Gastrocnemius medialis (tissue), 4 donors: Measurements from ENCODE around the gene EFCC1. TPM values are rescaled to one million over a fixed set of nuclear protein-coding genes. Genes with fewer than 3 reads are reported as not detected.

ENCODE experiments used
- ATAC-seq, 2 donors: fragments of 150-250 bp; one replicate each; pipeline ENCODE4 v1.9.1; 2016
- DNase-seq, 2 donors: peaks; one replicate each; pipeline ENCODE4 v3.0.0-alpha.2; 2019
- H3K27ac ChIP-seq, 4 donors: fragments of 200-600 bp; sonication (generic); 1 replicate in 1 of 4; 2 replicates in 3 of 4; pipeline ENCODE4 v1.5.1; 2016 to 2018; ENCODE audit warnings: mild to moderate bottlenecking in 2 of 4, moderate library complexity in 1 of 4
- H3K27me3 ChIP-seq, 3 donors: fragments of 200-600 bp; sonication (generic) in 2 of 3; 1 replicate in 1 of 3; 2 replicates in 2 of 3; pipeline versions ENCODE4 v1.5.1 to v1.6.0; 2016 to 2019; ENCODE audit warnings: mild to moderate bottlenecking in 1 of 3, moderate library complexity in 1 of 3
- H3K36me3 ChIP-seq, 2 donors: fragments of 200-600 bp; sonication (generic) in 1 of 2; one replicate each; pipeline ENCODE4 v1.5.1; 2017 to 2018
- H3K4me1 ChIP-seq, 2 donors: fragments of 200-600 bp; sonication (generic) in 1 of 2; one replicate each; pipeline ENCODE4 v1.5.1; 2016 to 2017; ENCODE audit warnings: mild to moderate bottlenecking in 2 of 2
- H3K4me3 ChIP-seq, 4 donors: fragments of 200-600 bp; sonication (generic) in 3 of 4; 1 replicate in 1 of 4; 2 replicates in 3 of 4; pipeline ENCODE4 v1.5.1; 2016 to 2019; ENCODE audit warnings: mild to moderate bottlenecking in 2 of 4
- H3K9me3 ChIP-seq, 3 donors: fragments of 200-600 bp; sonication (generic) in 2 of 3; 1 replicate in 1 of 3; 2 replicates in 2 of 3; pipeline ENCODE4 v1.5.1; 2016 to 2019
- POLR2A ChIP-seq, 2 donors: fragments of 450-650 bp; IDR thresholded peaks; one replicate each; pipeline ENCODE4 v1.6.1; 2017; ENCODE audit warnings: antibody characterized with exemption in 2 of 2, mild to moderate bottlenecking in 2 of 2, moderate library complexity in 2 of 2
- in situ Hi-C, 4 donors: fragments of 200-750 bp; cut with MboI; loops; one replicate each; pipeline versions ENCODE4 v1.15.0 to v1.8.0; 2017; ENCODE audit warnings: low sequenced_read_pairs in 4 of 4
- intact Hi-C: fragments of 100-400 bp; cut with DNase I; formaldehyde crosslinking; loops from one replicate; pipeline ENCODE4 v1.15.1; 2023; ENCODE audit warnings: low total_unique reads
- total RNA-seq, 4 donors: library from RNA; depleted of rRNA; stranded (reverse); fragments of >200 nt; gene quantifications; one replicate each; pipeline versions ENCODE4 v1.1.0 to v1.2.3, GENCODE V29; 2016
- TF ChIP-seq, protein P1 (sequence below), 5 experiments: fragments of 450-650 bp in 3 of 5; fragments of 200-600 bp in 2 of 5; sonication (generic) in 2 of 5; IDR thresholded peaks in 4 of 5; conservative IDR thresholded peaks in 1 of 5; 1 replicate in 4 of 5; 2 replicates in 1 of 5; pipeline ENCODE4 v1.5.1; 2016 to 2019; ENCODE audit warnings: antibody characterized with exemption in 5 of 5, mild to moderate bottlenecking in 3 of 5, moderate library complexity in 3 of 5

The EFCC1 gene
- total RNA-seq, 4 donors from 2014 or later, result 0.26 to 1.2 (median 0.45) TPM

GRCh38 chr3:129052675-129053074 is 51.6 kb downstream of the EFCC1 start:
- intact Hi-C loops (loop anchor here (2.0 kb wide), 1 partner anchor 192 kb away; no protein-coding TSS in a partner anchor), in situ Hi-C loops (loop anchor here in 1 of 4 donors (10.0 kb wide), 1 partner anchor 192 kb away; the partner anchor contains the start of gene COPG1)
- Histone ChIP-seq H3K9me3 (no peaks in the 10 kb centered on the region), H3K27ac (peak overlapping the region in 1 of 4 donors; percentile 38), H3K36me3 (no peaks in the 10 kb centered on the region), H3K4me1 (peaks cover 3 to 15% of the 10 kb centered on the region in 2 donors), H3K27me3 (no peaks in the 10 kb centered on the region), H3K4me3 (no peak overlapping the region)
- ATAC-seq (no peak), DNase-seq (no peak)
- no peak for TF ChIP-seq POLR2A (IDR thresholded peaks at IDR 0.05)
- TF ChIP-seq, protein P1, sequence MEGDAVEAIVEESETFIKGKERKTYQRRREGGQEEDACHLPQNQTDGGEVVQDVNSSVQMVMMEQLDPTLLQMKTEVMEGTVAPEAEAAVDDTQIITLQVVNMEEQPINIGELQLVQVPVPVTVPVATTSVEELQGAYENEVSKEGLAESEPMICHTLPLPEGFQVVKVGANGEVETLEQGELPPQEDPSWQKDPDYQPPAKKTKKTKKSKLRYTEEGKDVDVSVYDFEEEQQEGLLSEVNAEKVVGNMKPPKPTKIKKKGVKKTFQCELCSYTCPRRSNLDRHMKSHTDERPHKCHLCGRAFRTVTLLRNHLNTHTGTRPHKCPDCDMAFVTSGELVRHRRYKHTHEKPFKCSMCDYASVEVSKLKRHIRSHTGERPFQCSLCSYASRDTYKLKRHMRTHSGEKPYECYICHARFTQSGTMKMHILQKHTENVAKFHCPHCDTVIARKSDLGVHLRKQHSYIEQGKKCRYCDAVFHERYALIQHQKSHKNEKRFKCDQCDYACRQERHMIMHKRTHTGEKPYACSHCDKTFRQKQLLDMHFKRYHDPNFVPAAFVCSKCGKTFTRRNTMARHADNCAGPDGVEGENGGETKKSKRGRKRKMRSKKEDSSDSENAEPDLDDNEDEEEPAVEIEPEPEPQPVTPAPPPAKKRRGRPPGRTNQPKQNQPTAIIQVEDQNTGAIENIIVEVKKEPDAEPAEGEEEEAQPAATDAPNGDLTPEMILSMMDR (IDR thresholded peaks at IDR 0.05 in 4 of 5, conservative IDR thresholded peaks at IDR 0.05 in 1 of 5), result no peak

DNA sequence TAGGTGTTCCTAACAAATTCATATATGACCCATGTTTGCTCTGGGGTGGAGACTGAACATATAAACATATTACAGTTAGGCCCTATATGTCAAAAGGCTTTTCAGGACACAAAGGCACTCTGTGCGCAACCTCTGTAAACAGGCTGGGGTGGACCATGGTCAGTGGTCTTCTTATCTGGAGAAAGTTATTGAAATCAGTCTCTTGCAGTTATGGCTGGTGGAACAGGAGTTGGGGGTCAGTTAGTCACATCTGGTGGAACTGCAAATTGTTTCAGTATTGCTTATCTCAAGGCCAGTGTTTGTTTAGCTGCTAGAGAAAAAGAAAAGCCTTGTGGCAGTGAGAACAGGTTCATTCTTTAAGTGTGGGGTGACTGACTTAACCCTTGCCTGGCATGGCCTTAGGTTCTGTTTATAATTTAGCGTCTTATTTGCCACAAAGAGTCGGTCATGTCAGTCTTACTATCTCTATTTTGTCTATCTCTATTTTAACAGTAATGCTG is 53.6 kb downstream of the EFCC1 start:
- Histone ChIP-seq H3K4me3 (no peak overlapping the region), H3K27ac (no peak overlapping the region), H3K9me3 (no peaks in the 10 kb centered on the region), H3K36me3 (no peaks in the 10 kb centered on the region), H3K4me1 (peaks cover 3 to 15% of the 10 kb centered on the region in 2 donors), H3K27me3 (no peaks in the 10 kb centered on the region)
- in situ Hi-C loops, result loop anchor here in 1 of 4 donors (10.0 kb wide), 1 partner anchor 190 kb away; the partner anchor contains the start of gene COPG1
- DNase-seq, result no peak
- intact Hi-C loops, result no loop called here
- ATAC-seq, result no peak
- TF ChIP-seq POLR2A (IDR thresholded peaks at IDR 0.05), result no peak
- TF ChIP-seq, protein P1 (IDR thresholded peaks at IDR 0.05 in 4 of 5, conservative IDR thresholded peaks at IDR 0.05 in 1 of 5), result no peak

DNA sequence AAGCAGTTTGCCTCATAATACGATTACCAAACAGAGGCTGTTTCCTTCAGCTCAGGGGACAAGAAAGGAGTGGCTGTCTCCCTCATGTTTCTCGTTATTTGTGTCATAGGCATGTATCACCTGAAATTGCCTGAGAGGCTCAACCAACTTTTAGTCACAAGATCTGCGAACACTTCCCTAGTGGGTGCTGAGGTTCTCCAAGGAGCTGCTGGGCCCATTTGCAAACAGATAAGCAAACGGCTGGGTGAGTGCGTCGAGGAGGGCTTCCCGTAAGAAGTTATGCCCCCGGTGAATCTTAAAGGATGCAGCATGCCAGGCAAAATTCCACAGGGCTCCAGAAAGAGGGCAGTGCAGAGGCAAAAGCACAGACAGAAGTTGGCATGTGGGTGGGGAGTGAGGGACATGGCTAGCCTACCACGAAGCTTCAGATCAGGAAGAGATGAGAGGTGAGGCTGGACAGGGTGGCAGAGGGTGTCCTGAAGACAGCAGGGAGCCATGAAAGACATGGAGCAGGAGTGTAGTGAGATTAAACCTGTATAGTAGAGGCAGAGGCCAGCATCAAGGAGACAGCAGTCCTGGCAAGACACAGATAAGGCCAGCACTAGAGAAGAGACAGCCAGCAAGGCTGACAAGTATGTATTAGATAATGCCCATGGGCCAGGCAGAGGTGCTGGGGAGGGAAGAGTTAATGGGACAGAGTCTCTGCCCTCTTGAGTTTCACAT is 55.5 kb downstream of the EFCC1 start:
- Histone ChIP-seq H3K4me3 (no peak overlapping the region), H3K36me3 (no peaks in the 10 kb centered on the region), H3K27me3 (no peaks in the 10 kb centered on the region), H3K9me3 (no peaks in the 10 kb centered on the region), H3K4me1 (peaks cover 3 to 15% of the 10 kb centered on the region in 2 donors), H3K27ac (no peak overlapping the region)
- intact Hi-C loops (no loop called here), in situ Hi-C loops (loop anchor here in 1 of 4 donors (10.0 kb wide), 1 partner anchor 188 kb away; the partner anchor contains the start of gene COPG1)
- DNase-seq, result no peak
- no peak for TF ChIP-seq POLR2A (IDR thresholded peaks at IDR 0.05)
- TF ChIP-seq, protein P1 (IDR thresholded peaks at IDR 0.05 in 4 of 5, conservative IDR thresholded peaks at IDR 0.05 in 1 of 5), result no peak
- no peak for ATAC-seq

- ATAC-seq (no peak), DNase-seq (no peak)
- H3K27ac ChIP-seq, result no peak overlapping the region
- no peak overlapping the region for H3K4me3 ChIP-seq
- no peaks in the 10 kb centered on the region for H3K9me3 ChIP-seq
- peaks cover 3 to 13% of the 10 kb centered on the region in 2 donors for H3K4me1 ChIP-seq
- no peaks in the 10 kb centered on the region for H3K27me3 ChIP-seq
- no peaks in the 10 kb centered on the region for H3K36me3 ChIP-seq
- in situ Hi-C loops (loop anchor here in 1 of 4 donors (10.0 kb wide), 1 partner anchor 188 kb away; the partner anchor contains the start of gene COPG1), intact Hi-C loops (no loop called here)
- TF ChIP-seq POLR2A (IDR thresholded peaks at IDR 0.05), result no peak
- TF ChIP-seq, protein P1 (IDR thresholded peaks at IDR 0.05 in 4 of 5, conservative IDR thresholded peaks at IDR 0.05 in 1 of 5), result no peak
Measured at GRCh38 chr3:129057249-129057648, 56.1 kb downstream of the EFCC1 start.
